ENCODE results near the gene CNTNAP2.

DNA sequence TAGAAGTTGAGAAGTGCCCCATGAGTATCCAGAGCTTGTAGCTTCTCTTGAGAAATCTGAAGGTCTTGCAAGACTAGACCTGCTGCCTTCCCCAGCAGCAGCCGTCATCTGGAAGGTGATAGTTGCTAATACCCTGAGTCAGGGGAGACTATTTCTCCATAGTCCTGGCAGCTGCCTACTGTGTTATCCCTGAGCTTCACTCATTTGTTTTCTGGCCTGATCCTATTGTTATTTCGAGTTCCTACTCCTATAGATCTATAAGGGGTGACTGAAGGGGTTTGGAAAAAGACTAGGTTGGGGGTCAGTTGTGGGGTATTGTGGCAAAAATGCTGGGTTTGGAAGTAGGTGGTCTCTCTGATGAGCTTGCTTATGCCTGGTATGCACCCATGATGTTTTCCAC lies 297.8 kb downstream of the CNTNAP2 start:
- TF ChIP-seq, protein P1, sequence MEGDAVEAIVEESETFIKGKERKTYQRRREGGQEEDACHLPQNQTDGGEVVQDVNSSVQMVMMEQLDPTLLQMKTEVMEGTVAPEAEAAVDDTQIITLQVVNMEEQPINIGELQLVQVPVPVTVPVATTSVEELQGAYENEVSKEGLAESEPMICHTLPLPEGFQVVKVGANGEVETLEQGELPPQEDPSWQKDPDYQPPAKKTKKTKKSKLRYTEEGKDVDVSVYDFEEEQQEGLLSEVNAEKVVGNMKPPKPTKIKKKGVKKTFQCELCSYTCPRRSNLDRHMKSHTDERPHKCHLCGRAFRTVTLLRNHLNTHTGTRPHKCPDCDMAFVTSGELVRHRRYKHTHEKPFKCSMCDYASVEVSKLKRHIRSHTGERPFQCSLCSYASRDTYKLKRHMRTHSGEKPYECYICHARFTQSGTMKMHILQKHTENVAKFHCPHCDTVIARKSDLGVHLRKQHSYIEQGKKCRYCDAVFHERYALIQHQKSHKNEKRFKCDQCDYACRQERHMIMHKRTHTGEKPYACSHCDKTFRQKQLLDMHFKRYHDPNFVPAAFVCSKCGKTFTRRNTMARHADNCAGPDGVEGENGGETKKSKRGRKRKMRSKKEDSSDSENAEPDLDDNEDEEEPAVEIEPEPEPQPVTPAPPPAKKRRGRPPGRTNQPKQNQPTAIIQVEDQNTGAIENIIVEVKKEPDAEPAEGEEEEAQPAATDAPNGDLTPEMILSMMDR (IDR thresholded peaks at IDR 0.05): no peak
- no peak for TF ChIP-seq POLR2A (IDR thresholded peaks at IDR 0.05)

Data from testis (tissue), 2 donors.